PFSK-1 (cell line): ENCODE data around the gene TMEM9.

ENCODE experiments used
- FOXP2 ChIP-seq: optimal IDR thresholded peaks from 2 replicates; pipeline ENCODE3; 2011; ENCODE audit warnings: borderline replicate concordance, control low read depth, inconsistent platforms; ENCODE audit not compliant: insufficient read depth; ENCODE audit errors: extremely low read length, extremely low read depth
- POLR2AphosphoS5 ChIP-seq: IDR thresholded peaks from 2 replicates; pipeline ENCODE4 v1.6.1; 2012; ENCODE audit warnings: low read depth, mild to moderate bottlenecking, control low read depth, low read length, moderate library complexity
- REST ChIP-seq, 2 experiments: IDR thresholded peaks; 2 replicates each; pipeline versions ENCODE4 v1.6.1 to v1.8.0; 2011 to 2012; ENCODE audit warnings: low read depth in 2 of 2, low read length in 2 of 2, control low read depth in 1 of 2, inconsistent platforms in 1 of 2, mild to moderate bottlenecking in 1 of 2, moderate library complexity in 1 of 2; ENCODE audit not compliant: insufficient read depth in 1 of 2
- SIN3A ChIP-seq: IDR thresholded peaks from 2 replicates; pipeline ENCODE4 v1.6.1; 2012; ENCODE audit warnings: mild to moderate bottlenecking, low read length, moderate library complexity, borderline replicate concordance; ENCODE audit not compliant: insufficient read depth
- TAF1 ChIP-seq: IDR thresholded peaks from 2 replicates; pipeline ENCODE4 v1.6.1; 2012; ENCODE audit warnings: low read length, control low read depth, borderline replicate concordance; ENCODE audit not compliant: insufficient read depth

The TMEM9 gene

DNA sequence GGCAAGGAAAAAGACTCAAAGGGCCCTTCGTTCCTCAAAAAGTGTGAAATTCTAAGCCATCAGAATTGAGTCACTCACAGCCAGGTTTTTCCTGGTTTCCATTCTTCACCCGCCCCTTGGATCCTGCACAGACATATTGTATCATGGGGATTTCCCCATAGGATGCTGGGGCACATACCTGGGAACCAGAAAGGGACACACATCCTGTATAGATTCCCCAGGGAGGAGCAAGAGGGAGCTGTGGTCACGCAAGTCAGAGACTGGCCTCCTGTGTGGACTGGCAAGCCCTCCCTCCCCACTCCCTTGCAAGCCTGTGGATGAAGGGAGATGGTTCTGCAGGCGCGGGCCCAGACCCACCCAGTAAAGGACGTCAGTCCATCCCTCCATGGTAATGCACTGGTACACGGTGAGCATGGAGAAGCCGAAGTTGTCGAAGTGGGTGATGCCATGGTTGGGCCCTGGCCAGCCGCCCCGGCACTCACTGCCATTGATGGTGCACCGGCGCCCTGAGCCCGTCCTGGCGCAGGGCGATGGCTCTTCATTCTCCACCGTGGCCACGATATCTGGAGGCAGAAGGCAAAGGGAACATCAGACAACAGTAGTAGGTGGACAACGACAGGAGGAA is 65.3 kb downstream of the TMEM9 start:
- TF ChIP-seq REST (IDR thresholded peaks at IDR 0.05; ENCODE audit: insufficient read depth in 1 of 2, low read depth in 2 of 2, low read length in 2 of 2) (no peak), SIN3A (no peak), TAF1 (no peak), POLR2AphosphoS5 (no peak)

GRCh38 chr1:201088395-201088794 is 65.9 kb downstream of the TMEM9 start:
- TF ChIP-seq REST (IDR thresholded peaks at IDR 0.05; ENCODE audit: insufficient read depth in 1 of 2, low read depth in 2 of 2, low read length in 2 of 2): no peak
- no peak for TF ChIP-seq POLR2AphosphoS5
- no peak for TF ChIP-seq FOXP2
- TF ChIP-seq TAF1: no peak

- TF ChIP-seq TAF1: no peak
- TF ChIP-seq REST (IDR thresholded peaks at IDR 0.05; ENCODE audit: insufficient read depth in 1 of 2, low read depth in 2 of 2, low read length in 2 of 2): no peak
- no peak for TF ChIP-seq FOXP2
- TF ChIP-seq SIN3A: no peak
- TF ChIP-seq POLR2AphosphoS5: no peak
These were observed 68.2 kb downstream of the TMEM9 start for GRCh38 chr1:201085902-201086735.
